ENCODE measurements around the gene INSIG2.
"Not testable (repeated sequence)": the region's sequence is repeated elsewhere in the genome, so short reads cannot be mapped to it uniquely, and the experiment has no call there.

The INSIG2 gene

GRCh38 chr2:118061135-118061955 is 26.9 kb upstream of the INSIG2 start:
- no peak for DNase-seq

DNA sequence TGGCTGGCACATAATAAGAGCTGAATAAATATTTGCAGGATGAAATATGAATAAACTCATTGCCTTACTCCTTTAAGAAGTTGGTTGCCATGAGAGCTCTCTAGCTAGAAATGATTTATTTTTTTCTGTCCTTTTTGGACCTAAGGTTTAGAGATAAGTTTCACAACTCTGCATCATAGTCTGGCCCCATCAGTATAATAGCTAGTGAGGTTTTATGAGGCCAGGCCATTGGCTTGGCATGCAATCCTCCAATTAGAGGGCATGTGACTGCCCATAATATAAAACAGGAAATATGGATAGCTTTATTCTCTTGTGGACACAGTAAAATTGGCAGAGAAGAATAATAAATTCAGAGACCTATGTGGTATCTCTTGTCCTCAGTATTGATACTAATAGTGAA is 26.2 kb upstream of the INSIG2 start:
- no peak for DNase-seq

GRCh38 chr2:118062669-118063068 is 25.6 kb upstream of the INSIG2 start:
- no peak for DNase-seq

DNA sequence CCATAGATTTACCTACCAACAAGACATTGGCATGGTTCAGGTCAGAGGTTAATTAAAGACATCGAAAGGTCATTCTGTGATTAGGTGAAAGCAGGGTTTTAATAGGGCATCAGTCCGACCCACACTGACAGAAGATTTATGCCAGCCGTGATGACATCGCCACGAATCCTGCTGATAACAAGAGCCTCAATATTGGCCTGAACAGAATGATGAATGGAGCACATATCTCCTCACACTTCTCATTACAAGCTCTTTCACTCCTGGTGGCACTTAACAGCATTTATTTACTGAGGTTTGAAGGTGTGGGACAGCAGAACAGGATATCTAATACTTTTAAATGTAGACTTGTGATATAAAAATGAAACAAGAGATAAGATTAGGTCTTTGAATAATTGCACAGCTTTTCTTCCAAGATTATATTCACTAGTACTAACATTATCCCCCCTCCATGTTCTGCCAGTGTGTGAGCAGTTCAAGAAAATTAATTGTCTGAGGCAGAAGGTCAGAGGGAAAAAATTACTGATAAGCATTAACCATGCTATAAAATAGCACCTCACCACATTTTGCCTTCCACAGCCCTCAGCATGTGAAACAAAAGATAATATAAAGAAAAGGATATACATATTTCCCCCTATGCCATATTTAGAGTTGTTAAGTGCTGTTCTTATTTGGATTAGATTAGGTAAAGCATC is 23.1 kb upstream of the INSIG2 start:
- no peak for DNase-seq

GRCh38 chr2:118065921-118066511 is 22.3 kb upstream of the INSIG2 start:
- no peak for DNase-seq

DNA sequence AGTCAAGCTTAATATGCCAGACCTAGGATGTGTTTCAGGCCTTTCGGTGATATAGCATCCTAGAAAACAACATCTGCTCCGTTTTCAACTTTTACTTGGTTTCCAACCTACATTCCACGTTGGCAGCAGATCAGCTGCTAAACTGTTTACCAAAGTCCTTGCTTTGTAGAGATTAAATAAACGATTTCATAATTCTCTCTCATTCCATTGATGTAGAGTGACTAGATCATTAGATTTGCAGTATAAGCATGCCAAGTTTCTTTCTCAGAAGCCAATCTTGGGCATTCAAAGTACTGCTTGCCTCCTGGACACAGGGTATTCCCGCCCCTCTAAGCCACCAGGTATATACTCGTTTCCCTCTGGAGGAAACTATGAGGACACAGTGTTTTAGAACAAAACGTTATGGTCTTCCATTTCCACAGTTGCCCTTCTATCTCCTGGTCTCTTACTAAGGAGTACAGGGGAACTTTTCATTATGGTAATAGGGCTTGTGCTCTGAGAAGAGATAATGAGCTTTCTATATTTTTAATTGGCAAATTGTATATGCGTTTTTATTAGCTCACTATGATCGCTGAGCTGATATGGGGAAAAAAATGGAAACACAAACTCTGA is 10.5 kb upstream of the INSIG2 start:
- no peak for DNase-seq

DNA sequence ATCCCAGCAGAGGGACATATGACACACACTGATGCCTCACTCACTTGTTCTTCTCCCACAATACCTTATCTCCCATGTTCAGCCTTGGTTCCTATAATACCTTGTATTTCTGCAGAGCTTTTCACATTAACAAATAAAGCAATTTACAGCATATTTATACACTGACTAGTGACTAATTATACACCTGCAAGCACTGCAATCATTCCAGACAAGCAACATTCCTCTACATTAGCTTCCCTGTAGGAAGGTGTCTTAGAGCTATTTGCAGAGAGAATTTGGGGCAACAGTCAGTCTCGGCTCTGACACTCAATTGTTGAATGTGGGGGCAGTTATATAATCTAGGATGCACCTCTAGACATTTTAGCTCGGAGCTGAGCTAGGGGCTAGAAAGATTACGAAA is 9.5 kb upstream of the INSIG2 start:
- DNase-seq, result no peak

DNA sequence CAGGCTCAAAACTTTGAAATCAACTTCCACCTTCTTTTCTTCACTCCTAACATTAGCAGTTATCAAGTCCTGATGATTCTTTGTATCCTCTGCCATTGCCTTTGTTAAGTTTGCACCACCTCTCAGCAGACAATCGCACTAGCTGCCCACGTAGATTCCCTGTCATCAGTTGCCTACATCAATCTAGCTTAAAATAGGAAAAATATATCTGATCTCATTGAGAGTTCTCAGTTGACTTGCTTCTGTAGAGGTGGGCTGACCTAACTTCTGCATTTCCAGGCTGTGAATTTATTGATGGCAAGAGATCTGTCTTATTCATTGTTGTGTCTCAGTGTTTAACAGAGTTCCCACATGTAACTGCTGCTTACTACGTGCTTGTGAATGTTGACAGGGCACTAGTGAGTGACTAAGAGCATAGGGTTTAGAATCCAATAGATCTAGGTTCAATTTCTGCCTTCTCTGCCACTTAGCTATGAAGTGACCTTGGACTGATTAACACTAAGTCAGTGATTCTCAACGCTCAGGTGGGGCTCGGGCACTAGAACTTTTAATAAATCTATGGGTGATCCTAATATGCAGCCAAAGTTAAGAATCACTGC is 3.7 kb upstream of the INSIG2 start:
- no peak for DNase-seq

GRCh38 chr2:118085173-118086023 is 2.9 kb upstream of the INSIG2 start:
- DNase-seq, result no peak

- no peak for DNase-seq
Observed at GRCh38 chr2:118086024-118086633, 2.1 kb upstream of the INSIG2 start.

- DNase-seq, result no peak
Observed at GRCh38 chr2:118089139-118089800, 999 bp downstream of the INSIG2 start.

DNA sequence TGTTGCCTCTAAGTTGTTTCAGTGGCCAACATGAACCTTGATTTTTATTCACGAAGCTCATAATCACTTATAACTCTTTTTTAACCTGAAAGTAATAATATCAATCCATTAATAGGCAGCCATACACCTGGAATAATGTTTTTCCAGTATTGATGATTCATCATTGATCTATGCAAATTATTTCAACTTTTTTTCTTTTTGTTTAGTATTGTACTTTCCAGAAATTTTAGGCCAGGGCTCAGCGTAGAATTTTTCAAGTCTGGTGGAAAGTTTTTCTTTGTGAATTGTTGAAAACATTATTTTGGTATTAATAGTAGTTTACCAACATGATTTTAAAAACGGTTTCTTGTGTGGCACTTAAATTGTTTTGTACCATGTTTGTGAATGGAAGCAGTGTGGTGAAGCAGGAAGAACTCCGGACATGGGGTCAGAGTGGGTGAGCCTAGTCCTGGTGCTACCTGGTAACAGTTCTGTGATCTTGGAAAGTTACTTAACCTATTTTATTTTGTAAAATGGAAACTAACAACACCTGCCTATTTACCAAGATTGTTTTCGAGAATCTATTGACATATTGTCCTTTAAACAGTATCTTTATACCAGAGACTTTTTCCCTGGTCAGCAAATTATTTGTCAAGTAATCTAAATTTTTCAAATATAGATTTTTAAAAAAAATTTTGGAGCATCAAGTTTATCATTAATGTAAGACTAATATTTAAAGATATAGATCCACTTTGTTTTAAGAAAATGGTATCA is 2.3 kb downstream of the INSIG2 start:
- no peak for DNase-seq

GRCh38 chr2:118091140-118091478 is 2.8 kb downstream of the INSIG2 start:
- no peak for DNase-seq

GRCh38 chr2:118091631-118092030 is 3.4 kb downstream of the INSIG2 start:
- no peak for DNase-seq

GRCh38 chr2:118094102-118094501 is 5.8 kb downstream of the INSIG2 start:
- DNase-seq, result not testable (repeated sequence)

DNA sequence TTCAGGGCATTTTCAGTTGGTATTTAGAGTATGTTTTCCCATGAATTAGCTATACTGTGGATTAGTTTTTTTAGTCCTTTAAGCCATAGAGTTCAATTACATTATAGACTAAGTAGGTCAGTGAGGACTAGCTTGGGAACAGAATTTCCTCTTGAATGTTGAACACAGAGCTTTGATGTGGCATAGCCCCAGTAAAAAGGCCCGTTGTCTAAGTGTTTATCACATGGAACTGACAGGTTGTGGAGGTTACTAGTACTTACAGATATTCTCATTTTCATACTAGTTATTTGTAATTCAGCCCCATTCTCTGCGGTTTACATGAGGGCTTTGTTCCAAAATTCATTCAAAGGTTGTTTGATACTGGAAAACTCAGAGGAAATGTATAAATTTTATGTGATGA is 6.2 kb downstream of the INSIG2 start:
- DNase-seq, result no peak

GRCh38 chr2:118095610-118096009 is 7.3 kb downstream of the INSIG2 start:
- no peak for DNase-seq

DNA sequence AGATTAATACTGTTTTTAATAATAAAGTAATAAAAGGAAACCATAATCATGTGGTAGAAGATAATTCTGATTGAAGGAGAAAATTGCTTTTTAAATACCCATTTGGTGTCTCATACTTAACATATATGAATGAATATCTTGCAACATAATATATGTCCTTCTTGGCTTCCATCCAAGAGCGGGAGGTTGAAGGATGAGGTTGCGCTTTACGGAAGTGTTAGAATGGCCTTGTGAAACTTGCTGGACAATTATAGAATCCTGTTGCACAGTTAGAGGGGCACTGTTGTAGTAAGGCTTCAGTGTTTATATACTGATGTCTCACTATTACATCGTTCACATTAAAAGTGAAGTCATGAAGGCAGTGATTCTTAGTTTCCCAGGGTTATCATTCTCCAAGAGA is 9.4 kb downstream of the INSIG2 start:
- DNase-seq, result no peak

DNA sequence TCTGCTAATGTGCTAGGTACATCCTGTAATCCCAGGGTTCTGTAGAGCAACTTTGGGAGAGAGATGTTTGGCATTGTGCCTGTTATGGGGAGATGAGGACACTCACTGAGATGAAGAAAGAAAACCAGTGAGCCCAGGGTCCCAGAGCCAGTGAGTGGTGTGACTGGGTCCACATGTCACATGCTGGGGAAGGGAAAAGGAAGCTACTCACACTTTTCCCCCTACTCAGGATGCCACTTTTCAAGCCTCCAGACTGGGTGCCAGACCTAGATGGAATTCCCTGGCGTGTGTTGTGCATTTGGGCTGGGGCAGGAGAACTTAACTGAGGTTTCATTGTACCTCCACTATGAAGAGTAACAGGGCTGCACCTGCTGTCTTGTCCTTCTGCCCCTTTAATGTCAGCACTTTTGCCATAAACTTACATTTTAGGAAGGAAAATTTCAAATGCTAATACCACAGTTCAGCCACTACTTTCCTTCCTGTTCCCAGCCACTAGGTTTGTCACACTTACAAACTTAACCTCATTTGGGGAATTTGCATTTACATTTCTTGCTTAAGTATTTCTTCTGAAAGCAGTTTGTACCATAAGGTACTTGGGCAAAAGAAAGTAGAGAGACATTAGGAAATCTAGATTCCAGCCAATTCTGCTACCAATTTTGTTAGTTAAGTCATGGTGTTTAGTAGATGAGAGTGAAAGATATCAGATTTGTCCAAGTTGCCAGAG is 10.2 kb downstream of the INSIG2 start:
- DNase-seq, result no peak

Data from NCI-H2029 (cell line).